Ramos (cell line): ENCODE results near the gene PDE1C.
"Not testable (repeated sequence)": the region's sequence is repeated elsewhere in the genome, so short reads cannot be mapped to it uniquely, and the experiment has no call there.

Experiments used
- in situ Hi-C: fragments of 300-500 bp; cut with MboI; formaldehyde crosslinking; loops from one replicate; pipeline ENCODE4 v1.14.3; 2022; ENCODE audit warnings: low sequenced_read_pairs; ENCODE audit not compliant: unreplicated experiment

Gene PDE1C

GRCh38 chr7:32076802-32077201 lies 6.6 kb upstream of the PDE1C start:
- in situ Hi-C loops, result not testable (repeated sequence)

- in situ Hi-C loops, result no loop called here
Measured at GRCh38 chr7:32075612-32076011, 5.4 kb upstream of the PDE1C start.

- in situ Hi-C loops, result no loop called here
Measured at GRCh38 chr7:32074787-32075585, 4.8 kb upstream of the PDE1C start.

GRCh38 chr7:32073533-32073932 lies 3.3 kb upstream of the PDE1C start:
- in situ Hi-C loops, result no loop called here

- in situ Hi-C loops, result no loop called here
Measured at GRCh38 chr7:32072397-32072796, 2.2 kb upstream of the PDE1C start.

- in situ Hi-C loops, result no loop called here
Measured at GRCh38 chr7:32071466-32072091, 1.4 kb upstream of the PDE1C start.

- in situ Hi-C loops, result no loop called here
Measured at GRCh38 chr7:32070051-32070405, 179 bp downstream of the PDE1C start.

GRCh38 chr7:32069116-32069650 lies 1.0 kb downstream of the PDE1C start:
- in situ Hi-C loops, result no loop called here

GRCh38 chr7:32068411-32069101 lies 1.7 kb downstream of the PDE1C start:
- in situ Hi-C loops, result no loop called here

- in situ Hi-C loops, result no loop called here
Measured at GRCh38 chr7:32066441-32066840, 3.8 kb downstream of the PDE1C start.

- in situ Hi-C loops, result no loop called here
Measured at GRCh38 chr7:32063614-32064013, 6.6 kb downstream of the PDE1C start.

GRCh38 chr7:32062150-32062549 lies 8.1 kb downstream of the PDE1C start:
- in situ Hi-C loops, result no loop called here

GRCh38 chr7:32061346-32061745 lies 8.9 kb downstream of the PDE1C start:
- in situ Hi-C loops, result no loop called here

GRCh38 chr7:32059289-32060011 lies 10.8 kb downstream of the PDE1C start:
- in situ Hi-C loops, result no loop called here

GRCh38 chr7:32058002-32058401 lies 12.2 kb downstream of the PDE1C start:
- in situ Hi-C loops, result no loop called here

GRCh38 chr7:32056767-32057166 lies 13.4 kb downstream of the PDE1C start:
- in situ Hi-C loops, result no loop called here

GRCh38 chr7:32053204-32053603 lies 17.0 kb downstream of the PDE1C start:
- in situ Hi-C loops, result no loop called here

- in situ Hi-C loops, result no loop called here
Measured at GRCh38 chr7:32051128-32051527, 19.1 kb downstream of the PDE1C start.

- in situ Hi-C loops, result no loop called here
Measured at GRCh38 chr7:32049599-32049998, 20.6 kb downstream of the PDE1C start.

GRCh38 chr7:32048970-32049491 lies 21.2 kb downstream of the PDE1C start:
- in situ Hi-C loops, result no loop called here
